Tracheal epithelial cell (primary cell): ENCODE results near the gene ANXA2R. TPM values are rescaled to one million over a fixed set of nuclear protein-coding genes. Genes with fewer than 3 reads are reported as not detected.

Source experiments
- total RNA-seq: library from RNA; depleted of rRNA; stranded (reverse); fragments of >200 nt; gene quantifications from 2 replicates; pipeline ENCODE4 v1.2.1, GENCODE V29; 2014

The ANXA2R gene, protein sequence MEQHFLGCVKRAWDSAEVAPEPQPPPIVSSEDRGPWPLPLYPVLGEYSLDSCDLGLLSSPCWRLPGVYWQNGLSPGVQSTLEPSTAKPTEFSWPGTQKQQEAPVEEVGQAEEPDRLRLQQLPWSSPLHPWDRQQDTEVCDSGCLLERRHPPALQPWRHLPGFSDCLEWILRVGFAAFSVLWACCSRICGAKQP
- 0.21 and 0.48 TPM in 2 replicates for total RNA-seq

GRCh38 chr5:43040287-43041098 lies at the start of gene ANXA2R:
TSS of gene ANXA2R (minus strand) at chr5:43040319. CDS start at chr5:43040046, 273 bp downstream.

Other genes with a start within 250 kb of the ANXA2R start
- 5.1 and 8.1 TPM in 2 replicates for gene SELENOP, start 228.4 kb downstream of the ANXA2R start, total RNA-seq
- gene ZNF131, start 80.6 kb upstream of the ANXA2R start, total RNA-seq = 24.1 and 31.1 TPM in 2 replicates
- gene NIM1K, start 151.9 kb upstream of the ANXA2R start, total RNA-seq = 0.24 TPM in 1 of 2 replicates, not detected in the other